Parathyroid adenoma (tissue), 2 donors: Measurements from ENCODE around the gene PRDM16.

ENCODE experiments used
- H2AFZ ChIP-seq: fragments of 300-600 bp; sonication (generic); one replicate; pipeline ENCODE4 v1.7.0; 2017; ENCODE audit warnings: antibody characterized with exemption, mild to moderate bottlenecking
- H3K27ac ChIP-seq: fragments of 300-600 bp; sonication (generic); one replicate; pipeline ENCODE4 v1.7.0; 2017
- H3K27me3 ChIP-seq: fragments of 300-600 bp; sonication (generic); one replicate; pipeline ENCODE4 v1.7.0; 2017; ENCODE audit warnings: low read length; ENCODE audit not compliant: control insufficient read depth, insufficient read depth
- H3K36me3 ChIP-seq: fragments of 300-600 bp; sonication (generic); one replicate; pipeline ENCODE4 v1.7.0; 2017; ENCODE audit warnings: low read length; ENCODE audit not compliant: control insufficient read depth, insufficient read depth
- H3K4me1 ChIP-seq: fragments of 300-600 bp; sonication (generic); one replicate; pipeline ENCODE4 v1.7.0; 2017; ENCODE audit warnings: control low read depth
- H3K4me2 ChIP-seq: fragments of 300-600 bp; sonication (generic); one replicate; pipeline ENCODE4 v1.7.0; 2017; ENCODE audit warnings: low read length
- H3K4me3 ChIP-seq: fragments of 300-600 bp; sonication (generic); one replicate; pipeline ENCODE4 v1.7.0; 2017; ENCODE audit warnings: low read depth, low read length
- H3K79me2 ChIP-seq: fragments of 300-600 bp; sonication (generic); one replicate; pipeline ENCODE4 v1.7.0; 2017; ENCODE audit warnings: control low read depth
- H3K9ac ChIP-seq: fragments of 300-600 bp; sonication (generic); one replicate; pipeline ENCODE4 v1.7.0; 2017; ENCODE audit warnings: mild to moderate bottlenecking
- H3K9me3 ChIP-seq: fragments of 300-600 bp; sonication (generic); one replicate; pipeline ENCODE4 v1.7.0; 2017; ENCODE audit warnings: low read length; ENCODE audit not compliant: control insufficient read depth
- TF ChIP-seq, protein P1 (sequence below): fragments of 300-600 bp; sonication (generic); IDR thresholded peaks from one replicate; pipeline ENCODE4 v1.7.0; 2017; ENCODE audit warnings: antibody characterized with exemption, mild to moderate bottlenecking
- donor health status: primary hyperparathyroidism.

Gene PRDM16

DNA sequence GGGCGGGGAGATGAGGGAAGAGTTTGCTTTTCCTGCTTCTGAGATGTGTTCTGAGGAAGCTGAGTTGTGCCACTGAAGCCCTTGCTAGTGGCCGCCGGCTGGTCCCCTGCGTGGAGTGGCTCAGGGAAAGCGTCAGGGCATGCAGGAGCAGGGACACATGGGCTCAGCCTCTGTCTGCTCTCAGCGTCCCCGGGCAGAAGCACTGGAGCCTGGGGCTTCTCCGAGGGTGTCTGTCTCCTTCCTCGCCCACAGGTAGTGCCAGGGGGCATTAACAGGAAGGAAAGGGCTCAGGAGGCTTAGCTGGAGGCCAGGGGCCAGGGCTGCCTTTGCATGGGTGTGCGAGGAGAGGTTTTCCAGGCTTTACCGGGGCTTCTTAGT, 7.3 kb downstream of the PRDM16 start:
- Histone ChIP-seq H2AFZ (no peak overlapping the region), H3K27ac (no peak overlapping the region), H3K4me3 (no peak overlapping the region), H3K9me3 (no peaks in the 10 kb centered on the region), H3K9ac (no peak overlapping the region), H3K4me1 (no peaks in the 10 kb centered on the region), H3K27me3 (no peaks in the 10 kb centered on the region), H3K36me3 (no peaks in the 10 kb centered on the region), H3K79me2 (no peaks in the 10 kb centered on the region), H3K4me2 (no peak overlapping the region)
- TF ChIP-seq, protein P1, sequence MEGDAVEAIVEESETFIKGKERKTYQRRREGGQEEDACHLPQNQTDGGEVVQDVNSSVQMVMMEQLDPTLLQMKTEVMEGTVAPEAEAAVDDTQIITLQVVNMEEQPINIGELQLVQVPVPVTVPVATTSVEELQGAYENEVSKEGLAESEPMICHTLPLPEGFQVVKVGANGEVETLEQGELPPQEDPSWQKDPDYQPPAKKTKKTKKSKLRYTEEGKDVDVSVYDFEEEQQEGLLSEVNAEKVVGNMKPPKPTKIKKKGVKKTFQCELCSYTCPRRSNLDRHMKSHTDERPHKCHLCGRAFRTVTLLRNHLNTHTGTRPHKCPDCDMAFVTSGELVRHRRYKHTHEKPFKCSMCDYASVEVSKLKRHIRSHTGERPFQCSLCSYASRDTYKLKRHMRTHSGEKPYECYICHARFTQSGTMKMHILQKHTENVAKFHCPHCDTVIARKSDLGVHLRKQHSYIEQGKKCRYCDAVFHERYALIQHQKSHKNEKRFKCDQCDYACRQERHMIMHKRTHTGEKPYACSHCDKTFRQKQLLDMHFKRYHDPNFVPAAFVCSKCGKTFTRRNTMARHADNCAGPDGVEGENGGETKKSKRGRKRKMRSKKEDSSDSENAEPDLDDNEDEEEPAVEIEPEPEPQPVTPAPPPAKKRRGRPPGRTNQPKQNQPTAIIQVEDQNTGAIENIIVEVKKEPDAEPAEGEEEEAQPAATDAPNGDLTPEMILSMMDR: no peak

GRCh38 chr1:3077081-3077480, 8.1 kb downstream of the PRDM16 start:
- Histone ChIP-seq H3K9me3 (no peaks in the 10 kb centered on the region), H3K36me3 (no peaks in the 10 kb centered on the region), H3K27ac (no peak overlapping the region), H3K4me1 (no peaks in the 10 kb centered on the region), H3K9ac (no peak overlapping the region), H3K27me3 (no peaks in the 10 kb centered on the region), H3K4me3 (no peak overlapping the region), H2AFZ (no peak overlapping the region), H3K79me2 (no peaks in the 10 kb centered on the region), H3K4me2 (no peak overlapping the region)
- TF ChIP-seq, protein P1: no peak

DNA sequence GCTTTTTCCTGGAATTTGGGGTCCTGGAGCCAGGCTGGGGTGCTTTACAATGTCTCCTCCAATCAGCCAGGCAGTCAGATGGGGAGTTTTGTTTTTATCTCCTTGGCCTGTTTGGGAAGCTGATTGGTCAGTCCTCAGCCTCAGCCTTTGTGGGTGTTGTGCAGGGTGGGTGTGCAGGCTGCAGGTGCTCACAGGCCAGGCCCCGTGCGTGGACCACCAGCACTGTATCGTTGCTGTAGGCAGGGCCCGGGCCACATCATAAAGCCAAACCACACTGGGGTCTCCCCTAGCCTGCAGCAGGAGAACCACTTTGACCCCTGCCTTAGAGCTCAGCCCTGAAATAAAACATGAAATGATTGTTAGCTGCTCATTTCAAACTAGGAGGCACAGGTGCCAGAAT, 8.6 kb downstream of the PRDM16 start:
- no peaks in the 10 kb centered on the region for H3K27me3 ChIP-seq
- TF ChIP-seq, protein P1: no peak
- no peaks in the 10 kb centered on the region for H3K9me3 ChIP-seq
- no peaks in the 10 kb centered on the region for H3K36me3 ChIP-seq
- no peaks in the 10 kb centered on the region for H3K4me1 ChIP-seq
- H3K9ac ChIP-seq: no peak overlapping the region
- H3K4me2 ChIP-seq: no peak overlapping the region
- no peak overlapping the region for H3K27ac ChIP-seq
- no peak overlapping the region for H2AFZ ChIP-seq
- H3K4me3 ChIP-seq: no peak overlapping the region
- H3K79me2 ChIP-seq: no peaks in the 10 kb centered on the region

DNA sequence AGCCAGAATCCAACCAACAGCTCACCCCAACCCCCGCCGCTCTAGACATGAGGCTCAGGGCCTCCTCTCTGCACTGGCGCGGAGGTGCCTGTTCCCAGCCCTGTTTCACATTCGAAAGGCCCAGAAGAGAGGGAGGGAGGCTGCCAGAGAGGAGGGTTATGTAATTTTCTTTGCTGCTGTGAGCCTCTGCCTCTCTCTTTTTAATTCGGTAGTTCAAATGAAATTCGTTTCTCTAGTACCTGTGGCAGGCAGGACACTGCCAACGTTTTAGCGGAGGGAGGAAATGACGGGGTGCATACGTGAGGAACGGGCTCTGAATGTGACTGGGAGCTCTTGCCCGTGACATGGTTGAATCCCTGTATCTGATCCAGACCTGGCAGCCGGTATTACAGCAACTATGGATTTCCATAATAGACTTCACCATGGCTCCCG, 9.4 kb downstream of the PRDM16 start:
- Histone ChIP-seq H3K9me3 (no peaks in the 10 kb centered on the region), H3K9ac (no peak overlapping the region), H3K27me3 (no peaks in the 10 kb centered on the region), H3K4me1 (no peaks in the 10 kb centered on the region), H2AFZ (no peak overlapping the region), H3K27ac (no peak overlapping the region), H3K79me2 (no peaks in the 10 kb centered on the region), H3K36me3 (no peaks in the 10 kb centered on the region), H3K4me3 (no peak overlapping the region), H3K4me2 (no peak overlapping the region)
- TF ChIP-seq, protein P1: no peak

GRCh38 chr1:3078871-3079270, 9.9 kb downstream of the PRDM16 start:
- TF ChIP-seq, protein P1: no peak
- Histone ChIP-seq H3K4me1 (no peaks in the 10 kb centered on the region), H3K4me2 (no peak overlapping the region), H3K27me3 (no peaks in the 10 kb centered on the region), H3K9ac (no peak overlapping the region), H3K36me3 (no peaks in the 10 kb centered on the region), H3K27ac (no peak overlapping the region), H3K4me3 (no peak overlapping the region), H3K9me3 (no peaks in the 10 kb centered on the region), H2AFZ (no peak overlapping the region), H3K79me2 (no peaks in the 10 kb centered on the region)
